Hepatocyte (in vitro differentiated cells): ENCODE results near the gene SMAP2.

Experiments
- CTCF ChIP-seq: fragments of 200-600 bp; sonication (generic); IDR thresholded peaks from 2 replicates; pipeline ENCODE4 v1.5.1; 2016; ENCODE audit warnings: antibody characterized with exemption, mild to moderate bottlenecking; ENCODE audit not compliant: poor library complexity
- EZH2 ChIP-seq: fragments of 200-600 bp; sonication (generic); IDR thresholded peaks from 2 replicates; pipeline ENCODE4 v1.6.1; 2016; ENCODE audit warnings: antibody characterized with exemption, mild to moderate bottlenecking, borderline replicate concordance

GRCh38 chr1:40361201-40361600, 12.3 kb upstream of the SMAP2 start:
- no peak for TF ChIP-seq CTCF
- TF ChIP-seq EZH2, result no peak
